K562 (cell line): ENCODE data around the gene FBXO44. TPM values are rescaled to one million over a fixed set of nuclear protein-coding genes. Genes with fewer than 3 reads are reported as not detected.

Experiments used
- ATAC-seq: fragments of 200-7000 bp; cut with Tn5 transposase; 3 replicates; pipeline ENCODE4 v1.9.1; 2020; ENCODE audit warnings: moderate library complexity
- BruUV-seq: library from RNA; stranded (reverse); fragments of 400-500 nt; replicated peaks from 2 replicates; lab custom pipeline; 2021; lab: Mats Ljungman, UMichigan
- CTCF ChIA-PET: fragments of 300-600 bp; formaldehyde crosslinking; extraction: SDS; loops from one replicate; lab custom pipeline; 2021; ENCODE audit warnings: low intra/inter-chr PET ratio; lab: Yijun Ruan, JAX
- POLR2A ChIA-PET: fragments of 300-600, 350-650 bp; sonication (Branson Sonifier 250); formaldehyde crosslinking; extraction: SDS; loops from one replicate; lab custom pipeline; 2021; ENCODE audit warnings: antibody characterized with exemption, inconsistent platforms; lab: Yijun Ruan, JAX
- DNase-seq, 4 experiments: peaks; one replicate each; pipeline versions ENCODE4 v3.0.0 to v3.0.0-alpha.2; 2011 to 2018; ENCODE audit warnings: low spot score in 3 of 4, mixed read lengths in 3 of 4; ENCODE audit errors: extremely low read depth in 1 of 4
- FAIRE-seq: peaks from 2 replicates; lab custom pipeline; 2011; peaks lifted over from hg19 to GRCh38; lab: Jason Lieb, UNC
- H2AFZ ChIP-seq: 2 replicates; pipeline ENCODE4 v1.6.0; 2011; ENCODE audit warnings: low read depth, low read length, control low read depth, inconsistent platforms
- H3K27ac ChIP-seq: fragments of 200-600 bp; 3 replicates; pipeline ENCODE4 v1.8.0; 2011; ENCODE audit warnings: low read depth, mild to moderate bottlenecking, control low read depth, inconsistent platforms, low read length, moderate library complexity, mixed read lengths; ENCODE audit errors: extremely low read depth
- H3K27me3 ChIP-seq, 2 experiments: fragments of 300-600 bp in 1 of 2; 2 replicates in 1 of 2; 3 replicates in 1 of 2; pipeline versions ENCODE4 v1.6.0 to v1.8.0; 2011; ENCODE audit warnings: inconsistent platforms in 2 of 2, low read length in 2 of 2, mild to moderate bottlenecking in 1 of 2, mixed read lengths in 1 of 2, moderate library complexity in 1 of 2; ENCODE audit not compliant: control insufficient read depth in 2 of 2, insufficient read depth in 2 of 2
- H3K36me3 ChIP-seq: fragments of 300-600 bp; 3 replicates; pipeline ENCODE4 v1.8.0; 2011; ENCODE audit warnings: mild to moderate bottlenecking, low read length, inconsistent platforms; ENCODE audit not compliant: control insufficient read depth, insufficient read depth
- H3K4me1 ChIP-seq, 2 experiments: fragments of 200-600 bp in 1 of 2; replicated peaks in 1 of 2; 2 replicates in 1 of 2; 3 replicates in 1 of 2; pipeline versions ENCODE4 v1.5.1 to v1.8.0; 2011; ENCODE audit warnings: inconsistent platforms in 2 of 2, low read length in 2 of 2, mild to moderate bottlenecking in 1 of 2, mixed read lengths in 1 of 2, moderate library complexity in 1 of 2; ENCODE audit not compliant: control insufficient read depth in 2 of 2, insufficient read depth in 2 of 2
- H3K4me2 ChIP-seq: 2 replicates; pipeline ENCODE4 v1.6.1; 2011; ENCODE audit warnings: low read length, control low read depth, inconsistent platforms, mixed read lengths; ENCODE audit not compliant: insufficient read depth
- H3K4me3 ChIP-seq: fragments of 200-600 bp; sonication (generic), shearing (Covaris generic); 2 replicates; pipeline ENCODE4 v1.5.1; 2016; ENCODE audit warnings: control low read depth, inconsistent platforms
- H3K79me2 ChIP-seq: fragments of 200-600 bp; 3 replicates; pipeline ENCODE4 v1.8.0; 2011; ENCODE audit warnings: low read length, inconsistent platforms; ENCODE audit not compliant: control insufficient read depth, insufficient read depth
- H3K9ac ChIP-seq, 2 experiments: 2 replicates each; pipeline versions ENCODE4 v1.6.0 to v1.6.1; 2011; ENCODE audit warnings: low read depth in 2 of 2, low read length in 2 of 2, control low read depth in 1 of 2, inconsistent platforms in 1 of 2, mild to moderate bottlenecking in 1 of 2, mixed read lengths in 1 of 2; ENCODE audit not compliant: insufficient read depth in 1 of 2
- H3K9me1 ChIP-seq: one replicate; pipeline ENCODE4 v1.6.0; 2011; ENCODE audit warnings: inconsistent platforms, mild to moderate bottlenecking, low read length, moderate library complexity; ENCODE audit not compliant: control insufficient read depth, insufficient read depth
- H3K9me3 ChIP-seq: replicated peaks from 2 replicates; pipeline ENCODE4 v1.5.1; 2011; ENCODE audit warnings: low read depth, low read length, inconsistent platforms; ENCODE audit not compliant: control insufficient read depth, insufficient read depth
- H4K20me1 ChIP-seq: replicated peaks from 2 replicates; pipeline ENCODE4 v1.6.1; 2011; ENCODE audit warnings: low read length, inconsistent platforms, mixed read lengths; ENCODE audit not compliant: control insufficient read depth, insufficient read depth
- CEBPB ChIP-seq: fragments of 450-650 bp; IDR thresholded peaks from 2 replicates; pipeline ENCODE4 v1.6.1; 2016; ENCODE audit warnings: missing genetic modification characterization, missing compliant biosample characterization
- CHD2 ChIP-seq: IDR thresholded peaks from 2 replicates; pipeline ENCODE4 v1.6.1; 2011; ENCODE audit warnings: low read depth, low read length
- COPS2 ChIP-seq: fragments of 450-650 bp; conservative IDR thresholded peaks from 2 replicates; pipeline ENCODE4 v1.6.1; 2016; ENCODE audit warnings: mild to moderate bottlenecking, moderate library complexity
- CREB1 ChIP-seq, 2 experiments: sonication (generic) in 1 of 2; formaldehyde crosslinking in 1 of 2; IDR thresholded peaks; 2 replicates each; pipeline versions ENCODE4 v1.6.1 to v1.8.0; 2012 to 2022; ENCODE audit warnings: inconsistent platforms in 1 of 2, mild to moderate bottlenecking in 1 of 2, missing genetic modification reagents in 1 of 2, moderate library complexity in 1 of 2
- ETV1 ChIP-seq: fragments of 450-650 bp; conservative IDR thresholded peaks from 2 replicates; pipeline ENCODE4 v1.6.1; 2016; ENCODE audit warnings: missing genetic modification characterization, control low read depth, low read depth, missing compliant biosample characterization
- ETV5 ChIP-seq: sonication (generic); formaldehyde crosslinking; IDR thresholded peaks from 2 replicates; pipeline ENCODE4 v1.4.0; 2020; ENCODE audit warnings: low read depth, mild to moderate bottlenecking, missing genetic modification reagents
- HEY1 ChIP-seq: fragments of 250-450 bp; sonication (Bioruptor Pico); IDR thresholded peaks from 2 replicates; pipeline ENCODE4 v1.5.0; 2020; ENCODE audit warnings: mild to moderate bottlenecking, moderate library complexity, borderline replicate concordance
- HNRNPH1 ChIP-seq: fragments of 200-400 bp; formaldehyde crosslinking; optimal IDR thresholded peaks from 2 replicates; pipeline ENCODE3; 2017; ENCODE audit warnings: low read depth, mild to moderate bottlenecking, low read length, moderate library complexity
- HOXB6 ChIP-seq: fragments of 250-450 bp; sonication (Bioruptor Pico); IDR thresholded peaks from 2 replicates; pipeline ENCODE4 v1.5.1; 2022; ENCODE audit warnings: mild to moderate bottlenecking, borderline replicate concordance
- ILF3 ChIP-seq: fragments of 450-650 bp; IDR thresholded peaks from 2 replicates; pipeline ENCODE4 v1.6.1; 2018; ENCODE audit warnings: antibody characterized with exemption, mild to moderate bottlenecking, moderate library complexity, borderline replicate concordance
- JUNB ChIP-seq: fragments of 450-650 bp; formaldehyde crosslinking; conservative IDR thresholded peaks from 2 replicates; pipeline ENCODE4 v1.4.0; 2020; ENCODE audit warnings: mild to moderate bottlenecking
- NFIC ChIP-seq: fragments of 450-650 bp; IDR thresholded peaks from 2 replicates; pipeline ENCODE4 v1.6.1; 2017; ENCODE audit warnings: mild to moderate bottlenecking, inconsistent platforms
- PHB ChIP-seq: fragments of 250-450 bp; sonication (Bioruptor Pico); IDR thresholded peaks from 2 replicates; pipeline ENCODE4 v1.5.0; 2021
- POLR2G ChIP-seq: fragments of 200-400 bp; formaldehyde crosslinking; IDR thresholded peaks from 2 replicates; pipeline ENCODE4 v1.6.1; 2017; ENCODE audit warnings: low read depth, mild to moderate bottlenecking, antibody characterized with exemption, low read length, moderate library complexity
- RBFOX2 ChIP-seq: fragments of 200-400 bp; formaldehyde crosslinking; IDR thresholded peaks from 2 replicates; pipeline ENCODE4 v1.6.1; 2017; ENCODE audit warnings: low read depth, mild to moderate bottlenecking, low read length, moderate library complexity
- SNRNP70 ChIP-seq: fragments of 200-400 bp; formaldehyde crosslinking; optimal IDR thresholded peaks from 2 replicates; pipeline ENCODE3; 2017; ENCODE audit warnings: low read depth, low read length
- SRF ChIP-seq, 2 experiments: fragments of 250-450, 450-650 bp in 1 of 2; sonication (Bioruptor Pico) in 1 of 2; sonication (generic) in 1 of 2; formaldehyde crosslinking; IDR thresholded peaks; 2 replicates each; pipeline versions ENCODE4 v1.5.0 to v1.5.1; 2020 to 2022; ENCODE audit warnings: mild to moderate bottlenecking in 1 of 2, missing genetic modification reagents in 1 of 2
- ZFP1 ChIP-seq: fragments of 450-650 bp; formaldehyde crosslinking; IDR thresholded peaks from 2 replicates; pipeline ENCODE4 v1.4.0; 2020; ENCODE audit warnings: mild to moderate bottlenecking, mixed read lengths
- ZKSCAN3 ChIP-seq: fragments of 250-450 bp; sonication (Bioruptor Pico); IDR thresholded peaks from 2 replicates; pipeline ENCODE4 v1.4.0; 2020
- ZKSCAN8 ChIP-seq: fragments of 200-800 bp; sonication (Bioruptor generic); IDR thresholded peaks from 2 replicates; pipeline ENCODE4 v1.6.1; 2016; ENCODE audit warnings: missing genetic modification characterization, missing compliant biosample characterization
- ZNF3 ChIP-seq: fragments of 250-450 bp; sonication (Bioruptor Pico); IDR thresholded peaks from 2 replicates; pipeline ENCODE4 v1.5.0; 2021; ENCODE audit warnings: mild to moderate bottlenecking, moderate library complexity
- ZNF644 ChIP-seq: fragments of 200-800 bp; sonication (Bioruptor generic); IDR thresholded peaks from 2 replicates; pipeline ENCODE4 v1.6.1; 2016; ENCODE audit warnings: low read depth, missing genetic modification characterization, missing compliant biosample characterization
- ZNF740 ChIP-seq, 3 experiments: fragments of 200-800 bp in 1 of 3; sonication (Bioruptor generic) in 1 of 3; sonication (generic) in 1 of 3; formaldehyde crosslinking in 1 of 3; IDR thresholded peaks; 2 replicates each; pipeline versions ENCODE4 v1.6.1 to v1.8.0; 2016 to 2022; ENCODE audit warnings: mild to moderate bottlenecking in 2 of 3, missing compliant biosample characterization in 2 of 3, missing genetic modification characterization in 2 of 3, missing genetic modification reagents in 1 of 3
- WGBS: fragments of 100-300 bp; shearing (Covaris generic); methylation state at CpG from one replicate; pipeline ENCODE4 v1.1.6; 2016; ENCODE audit warnings: low coverage, mixed read lengths; ENCODE audit not compliant: insufficient coverage; ENCODE audit errors: missing lambda C conversion rate; 5-methylcytosine and 5-hydroxymethylcytosine counted together
- in situ Hi-C: fragments of 300-500 bp; cut with MboI; formaldehyde crosslinking; loops from 4 replicates; pipeline ENCODE4 v1.15.0; 2018; ENCODE audit warnings: inconsistent platforms, mixed read lengths
- intact Hi-C: fragments of 100-400 bp; cut with micrococcal nuclease; formaldehyde crosslinking; loops from 2 replicates; pipeline ENCODE4 v1.14.2; 2022
- polyA plus RNA-seq, 8 experiments: library from polyadenylated mRNA; depleted of rRNA in 4 of 8; stranded (reverse) in 5 of 8; unstranded in 3 of 8; fragments of >200 nt; fragmentation: Nextera tagmentation in 2 of 8; fragmentation: Illumina TruSeq in 1 of 8; extraction: Ambion mirVana in 2 of 8; extraction: Trizol in 1 of 8; gene quantifications; 2 replicates each; pipeline versions ENCODE4 v1.2.1 to v1.2.3, GENCODE V29; 2011 to 2014; ENCODE audit warnings: inconsistent platforms in 1 of 8, missing spikeins in 1 of 8
- total RNA-seq, 7 experiments: library from RNA; depleted of rRNA in 6 of 7; stranded (reverse); fragments of >200 nt in 6 of 7; fragmentation: Illumina TruSeq in 2 of 7; extraction: Trizol in 2 of 7; gene quantifications; 2 replicates each; pipeline versions ENCODE4 v1.2.1 to v1.2.3, GENCODE V29; 2011 to 2021; ENCODE audit warnings: low replicate concordance in 1 of 7

Gene FBXO44
- total and polyA plus RNA-seq, 9 of the 15 experiments (the other 6 are each of a cell fraction or from before 2014, with no cell fraction given): 0.69 to 20.9 (median 6.7) TPM

GRCh38 chr1:11673089-11673769 is 18.6 kb downstream of the FBXO44 start:
- no peaks in the 10 kb centered on the region for H3K27me3 ChIP-seq
- no peak for ATAC-seq
- H3K36me3 ChIP-seq: peaks cover 88% of the 10 kb centered on the region; the same call in 2 of the 3 replicates
- H4K20me1 ChIP-seq: peaks cover 8% of the 10 kb centered on the region
- peak in 1 of 4 experiments; percentile 24 for DNase-seq
- peak overlapping the region in 1 of 2 experiments; percentile 68; a peak in 2 of 4 replicates for H3K9ac ChIP-seq
- H2AFZ ChIP-seq: no peak overlapping the region
- H3K4me1 ChIP-seq: peaks cover 20 to 59% of the 10 kb centered on the region in 2 experiments
- WGBS: 91% methylated on average over 12 of the region's 14 CpGs
- H3K79me2 ChIP-seq: no peaks in the 10 kb centered on the region; the same call in 2 of the 3 replicates
- BruUV-seq: no TSS peak
- POLR2A ChIA-PET: interaction anchor here (0.5 to 3.8 kb wide), 12 partner anchors 9 to 235 kb away, joined by 3 to 40 read pairs (median 5); partner anchors contain the start of genes FBXO6 and MAD2L2
- no peak overlapping the region for H3K27ac ChIP-seq
- no peak overlapping the region for H3K4me2 ChIP-seq
- intact Hi-C loops (loop anchor here (5.0 kb wide), 1 partner anchor 34 kb away; no protein-coding TSS in a partner anchor), in situ Hi-C loops (no loop called here)
- peaks cover 8% of the 10 kb centered on the region for H3K9me1 ChIP-seq
- no peak overlapping the region for H3K4me3 ChIP-seq
- no peak for FAIRE-seq
- CTCF ChIA-PET: no interaction called here
- H3K9me3 ChIP-seq: no peaks in the 10 kb centered on the region
- no peak for TF ChIP-seq ZKSCAN8
- no peak for TF ChIP-seq ZNF3 (CRISPR knock-in tag)
- TF ChIP-seq SNRNP70: no peak
- TF ChIP-seq ETV1 (tag): no peak
- TF ChIP-seq ILF3: no peak
- TF ChIP-seq ETV5 (CRISPR knock-in tag): no peak
- TF ChIP-seq ZNF644 (tag): no peak
- TF ChIP-seq CEBPB: no peak
- no peak for TF ChIP-seq HNRNPH1
- TF ChIP-seq COPS2: no peak
- TF ChIP-seq ZKSCAN3 (CRISPR knock-in tag): no peak
- no peak for TF ChIP-seq SRF (CRISPR knock-in tag; IDR thresholded peaks at IDR 0.05)
- TF ChIP-seq NFIC: 0 out of 2 replicates have a peak, but pooled peaks have one; percentile 6
- TF ChIP-seq PHB (CRISPR knock-in tag): no peak
- no peak for TF ChIP-seq CHD2
- peak; percentile 65 for TF ChIP-seq RBFOX2
- TF ChIP-seq ZFP1 (CRISPR knock-in tag): no peak
- no peak for TF ChIP-seq HEY1
- no peak for TF ChIP-seq HOXB6
- TF ChIP-seq POLR2G: peak; percentile 55
- TF ChIP-seq CREB1 (IDR thresholded peaks at IDR 0.05): no peak
- TF ChIP-seq CREB1 (CRISPR knock-in tag; IDR thresholded peaks at IDR 0.05): 0 out of 2 replicates have a peak, but pooled peaks have one; percentile 5
- no peak for TF ChIP-seq ZNF740 (CRISPR knock-in tag; IDR thresholded peaks at IDR 0.05)
- no peak for TF ChIP-seq ZNF740 (tag; IDR thresholded peaks at IDR 0.05)
- no peak for TF ChIP-seq JUNB (CRISPR knock-in tag)
